A673 (cell line): ENCODE measurements around the gene CPLX1. TPM values are rescaled to one million over a fixed set of nuclear protein-coding genes. Genes with fewer than 3 reads are reported as not detected.

Experiments
- BruUV-seq: library from RNA; stranded (reverse); fragments of 400-500 nt; replicated peaks from 2 replicates; lab custom pipeline; 2021; lab: Mats Ljungman, UMichigan
- CTCF ChIA-PET: fragments of 300-600 bp; sonication (Branson Sonifier 250); formaldehyde crosslinking; loops from one replicate; lab custom pipeline; 2022; ENCODE audit warnings: antibody characterized with exemption; lab: Charles Lee
- POLR2A ChIA-PET: fragments of 300-600 bp; sonication (Branson Sonifier 250); formaldehyde crosslinking; loops from one replicate; lab custom pipeline; 2022; ENCODE audit warnings: antibody characterized with exemption; ENCODE audit not compliant: low non-redundant PET; lab: Charles Lee
- DNase-seq: peaks from one replicate; pipeline ENCODE4 v3.0.0-alpha.2; 2015; ENCODE audit warnings: low spot score
- H3K27ac ChIP-seq: fragments of 200-600 bp; sonication (generic); 2 replicates; pipeline ENCODE4 v1.5.1; 2016; ENCODE audit warnings: mixed run types, low read depth, mild to moderate bottlenecking, mixed read lengths, antibody characterized with exemption, low read length; ENCODE audit not compliant: poor library complexity, severe bottlenecking
- H3K27me3 ChIP-seq: fragments of 200-600 bp; sonication (generic); replicated peaks from 2 replicates; pipeline ENCODE4 v1.6.1; 2017; ENCODE audit warnings: mixed run types, low read depth, mild to moderate bottlenecking, mixed read lengths, antibody characterized with exemption, low read length; ENCODE audit not compliant: insufficient read depth, poor library complexity
- H3K36me3 ChIP-seq: fragments of 200-600 bp; sonication (generic); 2 replicates; pipeline ENCODE4 v1.6.1; 2016; ENCODE audit warnings: mixed run types, mild to moderate bottlenecking, mixed read lengths, antibody characterized with exemption, low read length; ENCODE audit not compliant: insufficient read depth, poor library complexity, severe bottlenecking
- H3K4me1 ChIP-seq: fragments of 200-600 bp; sonication (generic); 2 replicates; pipeline ENCODE4 v1.6.1; 2017; ENCODE audit warnings: mixed run types, mild to moderate bottlenecking, mixed read lengths, antibody characterized with exemption, low read length; ENCODE audit not compliant: insufficient read depth, poor library complexity, severe bottlenecking
- H3K4me3 ChIP-seq: fragments of 200-600 bp; sonication (generic); 2 replicates; pipeline ENCODE4 v1.5.1; 2016; ENCODE audit warnings: low read depth, mixed run types, mild to moderate bottlenecking, mixed read lengths, low read length; ENCODE audit not compliant: poor library complexity, severe bottlenecking
- H3K9me3 ChIP-seq: fragments of 200-600 bp; sonication (generic); 2 replicates; pipeline ENCODE4 v1.6.1; 2016; ENCODE audit warnings: mixed run types, low read depth, mild to moderate bottlenecking, mixed read lengths, antibody characterized with exemption, low read length; ENCODE audit not compliant: poor library complexity, severe bottlenecking
- CTCF ChIP-seq: fragments of 300-800, 200-600 bp; sonication (generic); conservative IDR thresholded peaks from 2 replicates; pipeline ENCODE4 v1.5.1; 2017; ENCODE audit warnings: low read depth, mild to moderate bottlenecking, antibody characterized with exemption, low read length, moderate library complexity, mixed read lengths
- EZH2 ChIP-seq: fragments of 200-600 bp; sonication (generic); IDR thresholded peaks from 2 replicates; pipeline ENCODE4 v1.6.1; 2017; ENCODE audit warnings: borderline replicate concordance, low read depth, mild to moderate bottlenecking, mixed read lengths, antibody characterized with exemption, low read length; ENCODE audit not compliant: poor library complexity, severe bottlenecking
- intact Hi-C: fragments of 100-400 bp; cut with micrococcal nuclease; formaldehyde crosslinking; loops from one replicate; pipeline ENCODE4 v1.10.0; 2022; ENCODE audit not compliant: unreplicated experiment
- total RNA-seq: library from RNA; stranded (reverse); gene quantifications from 2 replicates; pipeline ENCODE4 v1.2.3, GENCODE V29; 2021

The CPLX1 gene
- total RNA-seq, 1 experiment from 2014 or later, result 4.6 TPM

DNA sequence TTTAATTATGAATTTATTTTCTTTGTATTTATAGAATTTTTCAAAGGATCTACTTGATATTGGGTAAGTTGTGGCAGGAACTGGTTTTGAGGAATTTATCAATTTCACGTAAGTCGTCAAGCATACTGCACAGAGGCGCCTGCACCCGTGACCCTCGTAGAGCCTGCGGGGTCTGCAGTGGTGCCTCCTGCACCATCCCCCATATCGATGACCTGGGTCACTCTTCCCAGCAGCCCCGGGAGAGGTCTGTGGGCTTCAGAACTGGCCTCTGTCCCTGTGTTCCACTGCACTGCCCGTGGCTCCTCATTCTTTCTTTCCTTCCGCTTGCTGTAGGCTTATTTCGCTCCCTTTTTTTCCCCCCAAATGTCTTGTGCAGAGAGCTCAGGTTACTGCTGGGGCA is 31.5 kb upstream of the CPLX1 start:
- Histone ChIP-seq H3K4me1 (no peaks in the 10 kb centered on the region), H3K27ac (no peak overlapping the region), H3K36me3 (peaks cover 13% of the 10 kb centered on the region), H3K9me3 (no peaks in the 10 kb centered on the region), H3K4me3 (no peak overlapping the region), H3K27me3 (no peaks in the 10 kb centered on the region)
- ChIA-PET CTCF (no interaction called here), POLR2A (no interaction called here)
- no peak for DNase-seq
- TF ChIP-seq EZH2, result no peak
- TF ChIP-seq CTCF, result no peak
- no TSS peak for BruUV-seq
- intact Hi-C loops, result no loop called here

DNA sequence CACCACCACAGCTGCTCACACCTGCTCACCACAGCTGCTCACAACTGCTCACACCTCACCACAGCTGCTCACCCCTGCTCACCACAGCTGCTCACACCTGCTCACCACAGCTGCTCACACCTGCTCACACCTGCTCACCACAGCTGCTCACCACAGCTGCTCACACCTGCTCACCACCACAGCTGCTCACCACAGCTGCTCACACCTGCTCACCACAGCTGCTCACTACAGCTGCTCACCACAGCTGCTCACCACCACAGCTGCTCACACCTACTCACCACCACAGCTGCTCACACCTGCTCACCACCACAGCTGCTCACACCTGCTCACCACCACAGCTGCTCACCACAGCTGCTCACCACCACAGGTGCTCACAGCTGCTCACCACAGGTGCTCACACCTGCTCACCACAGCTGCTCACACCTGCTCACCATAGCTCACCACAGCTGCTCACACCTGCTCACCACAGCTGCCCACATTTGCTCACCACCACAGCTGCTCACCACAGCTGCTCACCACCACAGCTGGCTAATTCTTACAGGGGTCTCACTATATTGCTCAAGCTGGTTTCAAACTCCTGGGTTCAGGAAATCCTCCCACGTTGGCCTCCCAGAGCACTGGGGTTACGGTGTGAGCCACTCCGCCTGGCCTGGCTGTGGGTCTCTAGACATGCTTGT is 30.4 kb upstream of the CPLX1 start:
- ChIA-PET CTCF (no interaction called here), POLR2A (no interaction called here)
- no peak for DNase-seq
- Histone ChIP-seq H3K9me3 (no peaks in the 10 kb centered on the region), H3K4me3 (no peak overlapping the region), H3K27ac (no peak overlapping the region), H3K27me3 (no peaks in the 10 kb centered on the region), H3K36me3 (peaks cover 13% of the 10 kb centered on the region), H3K4me1 (no peaks in the 10 kb centered on the region)
- intact Hi-C loops, result no loop called here
- TF ChIP-seq CTCF (no peak), EZH2 (no peak)
- no TSS peak for BruUV-seq

DNA sequence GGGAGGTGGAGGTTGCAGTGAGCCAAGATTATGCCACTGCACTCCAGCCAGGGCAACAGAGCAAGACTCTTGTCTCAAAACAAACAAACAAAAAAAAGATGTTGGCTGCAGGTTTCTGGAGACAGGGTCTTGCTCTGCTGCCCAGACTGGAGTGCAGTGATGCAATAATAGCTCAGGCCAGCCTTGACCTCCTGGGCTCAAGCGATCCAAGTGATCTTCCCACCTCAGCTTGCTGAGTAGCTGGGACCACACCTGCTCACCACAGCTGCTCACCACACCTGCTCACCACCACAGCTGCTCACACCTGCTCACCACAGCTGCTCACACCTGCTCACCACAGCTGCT is 29.9 kb upstream of the CPLX1 start:
- H3K4me3 ChIP-seq, result no peak overlapping the region
- H3K4me1 ChIP-seq, result no peaks in the 10 kb centered on the region
- no peaks in the 10 kb centered on the region for H3K9me3 ChIP-seq
- DNase-seq, result no peak
- no peaks in the 10 kb centered on the region for H3K27me3 ChIP-seq
- TF ChIP-seq EZH2, result no peak
- TF ChIP-seq CTCF, result no peak
- H3K27ac ChIP-seq, result no peak overlapping the region
- CTCF ChIA-PET, result no interaction called here
- peaks cover 13% of the 10 kb centered on the region for H3K36me3 ChIP-seq
- no TSS peak for BruUV-seq
- intact Hi-C loops, result no loop called here
- POLR2A ChIA-PET, result no interaction called here
